PFSK-1 (cell line): Measurements from ENCODE around the gene SH3PXD2A.

Source experiments
- FOXP2 ChIP-seq: optimal IDR thresholded peaks from 2 replicates; pipeline ENCODE3; 2011; ENCODE audit warnings: borderline replicate concordance, control low read depth, inconsistent platforms; ENCODE audit not compliant: insufficient read depth; ENCODE audit errors: extremely low read length, extremely low read depth
- POLR2AphosphoS5 ChIP-seq: IDR thresholded peaks from 2 replicates; pipeline ENCODE4 v1.6.1; 2012; ENCODE audit warnings: low read depth, mild to moderate bottlenecking, control low read depth, low read length, moderate library complexity
- REST ChIP-seq, 2 experiments: IDR thresholded peaks; 2 replicates each; pipeline versions ENCODE4 v1.6.1 to v1.8.0; 2011 to 2012; ENCODE audit warnings: low read depth in 2 of 2, low read length in 2 of 2, control low read depth in 1 of 2, inconsistent platforms in 1 of 2, mild to moderate bottlenecking in 1 of 2, moderate library complexity in 1 of 2; ENCODE audit not compliant: insufficient read depth in 1 of 2
- SIN3A ChIP-seq: IDR thresholded peaks from 2 replicates; pipeline ENCODE4 v1.6.1; 2012; ENCODE audit warnings: mild to moderate bottlenecking, low read length, moderate library complexity, borderline replicate concordance; ENCODE audit not compliant: insufficient read depth

GRCh38 chr10:103645141-103646054 lies 210.0 kb downstream of the SH3PXD2A start:
- TF ChIP-seq REST (IDR thresholded peaks at IDR 0.05; ENCODE audit: insufficient read depth in 1 of 2, low read depth in 2 of 2, low read length in 2 of 2) (no peak), SIN3A (no peak), FOXP2 (no peak), POLR2AphosphoS5 (no peak)
